CD1c-positive myeloid dendritic cell (primary cell): ENCODE results near the gene CLC.
"Not testable (repeated sequence)": the region's sequence is repeated elsewhere in the genome, so short reads cannot be mapped to it uniquely, and the experiment has no call there.

Source experiments
- DNase-seq: peaks from one replicate; pipeline ENCODE4 v3.0.0-alpha.2; 2016; ENCODE audit errors: extremely low spot score

CLC gene

DNA sequence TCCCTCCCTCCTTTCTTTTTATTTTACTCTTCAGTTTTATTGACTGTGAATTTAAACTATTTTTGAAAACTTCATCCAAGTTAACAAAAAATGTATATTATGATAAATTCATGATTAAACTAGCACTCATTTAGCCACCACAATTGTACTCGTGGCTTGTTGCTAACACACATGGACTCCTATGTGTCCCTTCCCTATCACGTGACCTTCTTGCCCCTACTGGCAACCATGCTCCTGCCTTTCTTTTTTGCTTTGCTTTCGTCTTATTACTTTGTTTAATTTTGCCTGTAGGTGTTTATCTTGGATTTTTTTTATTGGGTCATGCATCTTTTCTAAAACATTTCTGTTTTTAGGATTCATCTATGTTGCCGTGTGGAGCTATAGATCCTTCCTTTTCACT lies 8.2 kb downstream of the CLC start:
- no peak for DNase-seq

DNA sequence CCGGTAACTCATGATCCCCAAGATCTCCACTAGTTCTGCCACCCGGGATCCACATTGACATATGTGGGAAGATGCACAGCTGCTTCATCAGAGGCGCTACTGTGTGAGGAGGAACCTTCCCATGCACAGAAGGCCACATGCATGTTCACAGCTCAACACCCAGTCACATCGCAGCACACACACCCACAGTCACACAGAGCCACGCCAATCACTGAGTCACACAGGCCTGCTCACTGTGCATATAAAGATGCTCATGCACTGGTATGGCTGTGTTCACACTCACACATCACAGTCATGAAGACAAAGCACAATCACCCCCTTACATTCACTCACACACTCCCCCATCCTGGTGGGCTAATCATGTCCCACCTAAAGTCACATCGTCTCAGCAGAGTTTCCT lies 9.8 kb downstream of the CLC start:
- no peak for DNase-seq

- no peak for DNase-seq
Measured at GRCh38 chr19:39727070-39727800, 10.6 kb downstream of the CLC start.

- DNase-seq, result no peak
Measured at GRCh38 chr19:39725995-39726394, 11.8 kb downstream of the CLC start.

GRCh38 chr19:39720144-39720543 lies 17.7 kb downstream of the CLC start:
- not testable (repeated sequence) for DNase-seq

DNA sequence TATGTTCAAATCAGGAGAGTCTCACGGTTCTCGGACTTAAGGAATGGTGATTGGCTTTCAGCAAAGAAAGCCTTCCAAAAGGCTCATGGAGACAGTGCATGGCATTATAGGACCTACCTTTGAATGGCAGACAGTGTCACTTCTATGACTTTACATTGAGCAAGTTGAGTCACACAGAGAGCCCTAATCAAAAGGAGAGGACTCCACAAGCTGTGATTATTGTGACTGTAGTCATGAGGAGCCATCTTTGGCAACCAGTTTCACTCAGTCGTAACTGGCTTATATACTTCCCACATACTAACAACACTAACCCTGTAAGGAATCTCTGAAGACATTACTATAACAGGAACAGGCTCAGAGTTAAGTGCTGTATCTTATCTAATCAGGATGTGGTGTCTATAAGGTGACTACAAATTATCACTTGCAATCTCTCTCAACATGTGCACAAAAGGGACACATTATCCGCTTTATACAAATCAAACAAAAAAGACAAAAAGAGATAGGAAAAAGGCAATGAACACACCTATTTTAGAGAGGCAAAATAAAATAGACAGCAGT lies 27.4 kb downstream of the CLC start:
- DNase-seq, result no peak

GRCh38 chr19:39709026-39709872 lies 28.6 kb downstream of the CLC start:
- no peak for DNase-seq

GRCh38 chr19:39708594-39708993 lies 29.2 kb downstream of the CLC start:
- DNase-seq, result no peak

DNA sequence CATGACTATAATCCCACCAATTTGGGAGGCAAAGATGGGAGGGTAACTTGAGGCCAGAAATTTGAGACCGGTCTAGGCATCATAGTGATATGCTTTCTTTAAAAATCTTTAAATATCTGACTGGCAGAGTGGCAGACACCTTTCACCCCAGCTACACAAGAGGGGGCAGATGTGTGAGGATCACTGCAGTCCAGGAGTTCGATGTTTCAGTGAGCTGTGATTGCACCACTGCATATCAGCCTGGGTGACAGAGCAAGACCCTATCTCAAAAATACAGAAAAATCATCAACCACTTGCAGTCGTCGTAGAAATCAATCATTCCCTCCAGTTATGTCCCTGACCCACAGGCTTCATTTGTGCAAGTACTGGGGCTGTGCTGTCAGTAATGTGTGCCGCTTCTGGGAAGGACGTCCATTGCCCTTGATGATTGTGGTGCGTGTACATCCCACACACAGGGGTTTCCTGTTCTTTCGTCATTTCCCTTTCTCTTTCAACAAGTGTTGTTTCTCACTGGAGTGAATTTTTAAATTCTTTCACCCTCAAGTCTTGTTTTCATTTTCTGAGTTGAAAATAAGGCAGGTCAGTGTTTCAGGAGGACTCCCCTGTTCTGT lies 32.1 kb downstream of the CLC start:
- DNase-seq, result no peak

- no peak for DNase-seq
Measured at GRCh38 chr19:39704181-39705044, 33.4 kb downstream of the CLC start, which contains the start of gene LGALS14. Gene LGALS14 (plus strand): TSS chr19:39704481. CDS start chr19:39704529, 48 bp downstream.

DNA sequence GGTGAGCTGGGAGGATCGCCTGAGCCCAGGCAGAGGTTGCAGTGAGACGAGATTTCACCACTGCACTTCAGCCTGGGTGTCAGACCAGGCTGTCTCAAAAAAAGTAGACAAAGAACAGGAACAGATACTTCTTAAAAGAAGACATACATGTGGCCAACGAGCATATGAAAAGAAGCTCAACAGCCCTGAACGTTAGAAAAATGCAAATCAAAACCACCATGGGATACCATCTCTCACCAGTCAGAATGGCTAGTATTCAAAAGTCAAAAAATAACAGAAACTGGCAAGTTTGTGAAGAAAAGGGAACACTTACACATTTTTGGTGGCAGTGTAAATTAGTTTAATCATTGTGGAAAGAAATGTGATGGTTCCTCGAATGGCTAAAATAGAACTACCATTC lies 36.5 kb downstream of the CLC start:
- DNase-seq, result no peak

- no peak for DNase-seq
Measured at GRCh38 chr19:39698535-39698934, 39.3 kb downstream of the CLC start.

DNA sequence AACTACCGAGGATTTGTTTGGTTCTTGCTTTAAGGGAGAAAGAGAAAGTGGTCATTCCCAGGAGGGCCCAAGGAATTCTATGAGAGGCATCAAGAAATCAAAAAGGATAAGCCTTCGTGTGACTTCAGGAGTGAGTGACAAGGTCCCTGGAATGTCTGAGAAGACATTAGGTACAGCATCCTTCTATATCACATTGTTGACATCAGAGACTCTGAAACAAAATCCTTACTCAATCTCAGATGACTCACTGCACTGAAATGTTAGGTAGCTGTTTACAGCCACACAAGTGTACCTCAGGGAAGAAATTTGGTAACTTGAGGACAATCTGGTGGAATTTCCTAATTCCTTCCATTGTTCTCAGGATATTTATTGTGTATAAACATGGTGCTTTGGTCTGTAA lies 41.4 kb downstream of the CLC start:
- no peak for DNase-seq

- DNase-seq, result no peak
Measured at GRCh38 chr19:39695759-39696158, 42.1 kb downstream of the CLC start.

- no peak for DNase-seq
Measured at GRCh38 chr19:39692822-39693221, 45.0 kb downstream of the CLC start.

DNA sequence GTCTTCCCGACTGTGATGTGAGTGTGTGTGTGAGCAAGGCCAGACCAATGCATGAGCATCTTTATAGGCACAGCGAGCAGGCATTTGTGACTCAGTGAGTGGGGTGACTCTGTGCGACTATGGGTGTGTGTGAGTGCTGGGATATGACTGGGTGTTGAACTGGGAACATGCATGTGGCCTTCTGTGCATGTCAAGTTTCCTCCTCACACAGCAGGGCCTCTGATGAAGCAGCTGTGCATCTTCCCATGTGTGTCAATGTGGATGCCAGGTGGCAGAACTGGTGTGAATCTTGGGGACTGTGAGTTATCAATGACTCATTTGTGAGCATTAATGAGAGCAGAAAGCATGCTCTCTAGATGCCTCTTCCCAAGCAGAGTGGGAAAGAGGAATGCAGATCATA lies 45.7 kb downstream of the CLC start:
- no peak for DNase-seq

GRCh38 chr19:39688637-39689036 lies 49.2 kb downstream of the CLC start:
- DNase-seq, result not testable (repeated sequence)

DNA sequence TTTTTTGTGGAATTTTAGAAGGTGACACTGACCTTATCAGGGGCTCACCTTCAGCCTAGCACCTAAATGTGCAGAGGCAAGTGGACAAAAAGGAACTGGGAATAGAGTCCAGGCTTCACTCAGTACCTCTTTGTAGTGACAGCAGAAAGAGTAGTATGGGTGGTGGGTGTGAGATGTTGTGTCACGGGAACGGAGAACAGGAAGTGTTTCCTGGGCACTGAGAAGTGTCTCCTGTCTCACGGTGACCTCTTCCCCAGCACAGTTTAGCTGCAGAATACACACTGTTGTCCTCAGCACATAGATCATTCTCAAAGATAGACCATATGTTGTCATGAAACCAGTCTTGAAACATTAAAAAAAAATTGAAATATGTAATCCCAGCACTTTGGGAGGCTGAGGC lies 51.1 kb downstream of the CLC start:
- peak; percentile 40 for DNase-seq

DNA sequence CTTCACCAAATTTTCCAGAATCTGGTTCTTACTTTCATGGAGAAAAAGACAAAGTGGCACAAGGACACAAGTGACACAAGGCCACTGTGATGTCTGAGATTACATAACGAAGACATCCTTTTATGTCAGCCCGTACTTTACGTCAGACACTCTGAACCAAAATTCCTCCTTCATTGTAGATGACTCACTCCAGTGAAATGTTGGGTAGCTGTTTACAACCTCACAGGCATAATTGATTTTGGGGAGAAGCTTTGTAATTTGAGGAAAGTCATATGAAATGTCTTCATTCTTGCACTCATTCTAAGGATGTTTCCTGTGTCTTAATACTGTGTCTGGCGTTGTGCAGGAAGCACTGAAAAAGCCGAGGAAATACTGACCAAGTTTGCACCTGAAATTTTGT lies 53.6 kb downstream of the CLC start:
- DNase-seq, result no peak

GRCh38 chr19:39681416-39681815 lies 56.4 kb downstream of the CLC start:
- no peak for DNase-seq
